GM19455 (cell line): ENCODE results near the gene NFATC1.

Experiments used
- ATAC-seq: cut with Tn5 transposase; IDR thresholded peaks from one replicate; pipeline ENCODE4 v1.9.1; 2021; ENCODE audit not compliant: unreplicated experiment

NFATC1 gene

GRCh38 chr18:79453816-79454735, 58.3 kb downstream of the NFATC1 start:
- no peak for ATAC-seq

- ATAC-seq = no peak
Observed at GRCh38 chr18:79455261-79455660, 59.5 kb downstream of the NFATC1 start.

GRCh38 chr18:79456105-79456980, 60.6 kb downstream of the NFATC1 start:
- ATAC-seq = no peak

- ATAC-seq = no peak
Observed at GRCh38 chr18:79457239-79457638, 61.5 kb downstream of the NFATC1 start.

- ATAC-seq = no peak
Observed at GRCh38 chr18:79457652-79458051, 61.9 kb downstream of the NFATC1 start.

GRCh38 chr18:79458131-79458838, 62.6 kb downstream of the NFATC1 start:
- no peak for ATAC-seq

GRCh38 chr18:79458917-79459803, 63.4 kb downstream of the NFATC1 start:
- no peak for ATAC-seq

- ATAC-seq = peak; percentile 26
Observed at GRCh38 chr18:79459946-79460480, 64.3 kb downstream of the NFATC1 start.

- peak; percentile 75 for ATAC-seq
Observed at GRCh38 chr18:79460481-79461300, 65.0 kb downstream of the NFATC1 start.

GRCh38 chr18:79461627-79462026, 65.9 kb downstream of the NFATC1 start:
- no peak for ATAC-seq

- no peak for ATAC-seq
Observed at GRCh38 chr18:79463424-79463960, 67.8 kb downstream of the NFATC1 start.

- ATAC-seq = peak; percentile 59
Observed at GRCh38 chr18:79465392-79465991, 69.8 kb downstream of the NFATC1 start.

GRCh38 chr18:79466591-79466990, 70.9 kb downstream of the NFATC1 start:
- ATAC-seq = no peak

GRCh38 chr18:79467126-79467525, 71.4 kb downstream of the NFATC1 start:
- no peak for ATAC-seq

GRCh38 chr18:79468119-79468789, 72.5 kb downstream of the NFATC1 start:
- no peak for ATAC-seq

- no peak for ATAC-seq
Observed at GRCh38 chr18:79469309-79469708, 73.6 kb downstream of the NFATC1 start.

- ATAC-seq = no peak
Observed at GRCh38 chr18:79469751-79470505, 74.2 kb downstream of the NFATC1 start.
